Stimulated activated CD8-positive, alpha-beta memory T cell treated with anti-CD3 and anti-CD28 coated beads, Interleukin-15, amount 100 ng/mL, for 4 hours (primary cell): ENCODE results near the gene EPPIN.

Experiments used
- DNase-seq, 2 donors: peaks; one replicate each; pipeline ENCODE4 v3.0.0-alpha.2; 2020; ENCODE audit warnings: low read depth in 2 of 2

EPPIN gene

GRCh38 chr20:45538209-45538799 is 8.9 kb downstream of the EPPIN start:
- DNase-seq, result no peak

- no peak for DNase-seq
Observed at GRCh38 chr20:45527294-45527693, 19.9 kb downstream of the EPPIN start.

- DNase-seq, result no peak
Observed at GRCh38 chr20:45523821-45524220, 23.4 kb downstream of the EPPIN start.

DNA sequence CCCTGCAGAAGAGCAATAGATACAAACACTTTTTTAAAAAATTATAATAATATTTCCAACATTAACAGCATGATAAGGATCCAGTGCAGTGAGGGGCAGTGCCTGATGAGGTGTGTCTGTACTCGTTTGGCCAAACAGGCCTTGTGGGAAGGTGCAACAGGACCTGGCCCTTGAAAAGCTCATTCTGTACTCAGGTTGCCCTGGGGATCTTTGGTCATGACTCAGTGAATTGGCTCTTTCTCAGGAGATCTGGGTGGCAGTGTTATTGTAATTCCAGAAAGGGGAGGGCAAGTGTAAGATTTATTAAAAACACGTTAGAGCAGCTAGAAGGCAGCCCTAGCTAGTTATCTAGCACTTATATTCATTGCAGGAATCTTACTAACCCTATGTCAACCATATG is 28.9 kb downstream of the EPPIN start:
- DNase-seq, result no peak

GRCh38 chr20:45515147-45515913 is 31.9 kb downstream of the EPPIN start, which contains the start of gene SPINT3:
SPINT3 (minus strand) TSS chr20:45515622; CDS start chr20:45515608, 14 bp downstream.
- no peak for DNase-seq

- DNase-seq, result no peak
Observed at GRCh38 chr20:45510242-45510862, 36.8 kb downstream of the EPPIN start.

GRCh38 chr20:45509091-45509490 is 38.1 kb downstream of the EPPIN start:
- no peak for DNase-seq

GRCh38 chr20:45508068-45508886 is 38.9 kb downstream of the EPPIN start:
- no peak for DNase-seq

- no peak for DNase-seq
Observed at GRCh38 chr20:45507011-45507820, 40.0 kb downstream of the EPPIN start.

DNA sequence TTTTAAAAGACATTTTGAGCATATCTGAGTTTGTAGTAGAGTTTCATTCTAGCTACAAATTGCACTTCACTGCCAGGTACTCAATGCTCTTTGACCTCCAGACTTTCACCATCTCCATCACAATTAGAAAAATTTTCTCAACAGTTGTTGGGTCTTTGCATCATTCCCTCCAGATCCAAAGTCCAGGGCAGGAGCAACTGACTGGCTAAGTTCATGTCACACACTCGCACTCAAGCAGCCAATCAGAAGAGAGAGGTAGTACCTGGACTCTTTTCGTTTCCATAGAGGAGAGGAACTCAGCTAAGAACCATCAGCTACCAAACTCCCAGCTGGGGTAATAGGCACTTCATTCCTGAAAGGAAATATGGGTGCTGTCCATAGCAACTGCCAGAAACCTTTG is 40.8 kb downstream of the EPPIN start:
- no peak for DNase-seq

DNA sequence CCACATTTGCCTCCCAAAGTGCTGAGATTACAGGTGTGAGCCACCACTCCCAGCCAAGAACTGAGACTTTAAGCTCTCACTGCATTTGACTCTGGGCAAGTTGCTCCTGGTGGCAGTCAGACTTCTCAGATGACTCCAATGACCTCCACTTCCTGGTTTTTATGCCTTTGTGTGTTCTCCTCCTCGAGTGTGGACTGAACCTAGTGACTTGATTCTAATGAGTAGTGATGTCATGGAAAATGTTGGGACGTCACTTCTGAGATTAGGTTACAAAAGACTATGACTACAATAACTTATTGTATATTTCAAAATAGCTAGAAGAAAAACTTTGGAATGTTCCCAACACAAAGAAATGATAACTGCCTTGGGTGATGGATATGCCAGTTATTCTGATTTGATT is 43.8 kb downstream of the EPPIN start:
- no peak for DNase-seq

GRCh38 chr20:45502561-45502960 is 44.6 kb downstream of the EPPIN start:
- DNase-seq, result no peak

DNA sequence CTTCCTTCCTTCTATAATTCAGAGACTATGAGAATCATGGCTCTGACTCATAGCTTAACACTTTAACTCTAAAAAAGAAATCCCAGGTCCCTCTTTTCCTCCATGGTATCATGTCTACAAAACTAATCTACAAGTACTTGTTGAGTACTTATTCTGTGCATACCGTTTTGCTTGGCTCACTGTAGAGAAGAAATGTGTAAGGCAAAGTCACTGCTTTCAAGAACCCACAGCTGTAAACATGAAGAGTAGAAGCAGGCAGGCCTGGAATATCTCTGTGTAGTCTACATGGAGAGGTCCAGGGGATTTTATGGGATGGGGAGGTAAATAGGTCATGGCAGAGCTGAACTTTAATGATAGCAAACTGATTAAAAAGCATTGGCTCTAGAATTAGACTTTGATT is 45.6 kb downstream of the EPPIN start:
- DNase-seq, result no peak

GRCh38 chr20:45500022-45500421 is 47.2 kb downstream of the EPPIN start:
- DNase-seq, result no peak

DNA sequence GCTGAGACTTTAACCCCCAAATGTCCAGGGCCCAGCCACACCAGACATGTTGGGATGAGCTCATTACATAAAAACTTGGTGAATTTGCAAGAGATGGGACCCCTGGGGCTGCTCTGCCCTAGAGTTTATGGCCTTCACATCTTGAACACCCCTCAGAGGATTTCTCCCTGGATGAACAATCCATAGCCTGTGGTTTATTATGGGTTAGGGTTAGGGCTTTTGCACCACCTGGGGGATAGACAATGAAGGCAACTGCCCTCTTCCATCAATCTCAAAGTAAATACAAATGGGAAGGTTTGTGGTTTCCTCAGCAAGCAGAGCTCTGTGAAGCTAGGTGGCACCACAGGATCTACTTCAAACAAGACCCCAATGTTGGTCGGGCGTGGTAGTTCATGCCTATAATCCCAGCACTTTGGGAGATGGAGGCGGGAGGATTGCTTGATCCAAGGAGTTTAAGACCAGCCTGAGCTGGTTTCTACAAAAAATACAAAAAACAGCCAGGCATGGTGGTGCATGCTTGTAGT is 49.2 kb downstream of the EPPIN start:
- DNase-seq, result no peak

DNA sequence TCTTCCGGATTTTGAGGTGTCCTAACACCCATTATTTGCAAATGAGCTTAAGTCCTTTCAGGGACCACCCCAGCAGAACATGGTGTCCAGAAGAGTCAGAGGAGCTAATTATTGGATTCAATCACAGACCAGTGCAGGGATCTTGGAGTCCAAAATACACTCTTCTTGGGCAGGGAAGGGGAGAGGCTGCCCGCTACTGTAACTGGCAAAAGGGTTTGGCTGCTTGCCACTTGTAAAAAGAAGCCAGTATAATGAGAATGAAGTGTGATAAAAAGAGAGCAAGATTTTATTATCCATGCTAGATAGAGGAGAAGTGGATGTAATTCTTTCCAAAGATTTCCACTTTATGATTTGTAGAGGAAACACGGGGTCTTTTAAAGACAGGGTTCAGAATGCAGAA is 51.0 kb downstream of the EPPIN start:
- no peak for DNase-seq

- no peak for DNase-seq
Observed at GRCh38 chr20:45495501-45495941, 51.7 kb downstream of the EPPIN start.
